Vagina (tissue), 2 donors: ENCODE data around the gene ZNF211. TPM values are rescaled to one million over a fixed set of nuclear protein-coding genes. Genes with fewer than 3 reads are reported as not detected.
A peak's percentile ranks its signal among the peaks of the same experiment; 100 is the strongest.

ENCODE experiments used
- DNase-seq, 2 donors: peaks; one replicate each; pipeline ENCODE4 v3.0.0-alpha.2; 2017; ENCODE audit errors: extremely low spot score in 2 of 2
- H3K27ac ChIP-seq: fragments of 200-600 bp; sonication (generic); one replicate; pipeline ENCODE4 v1.5.1; 2019
- H3K27me3 ChIP-seq: fragments of 200-600 bp; sonication (generic); one replicate; pipeline ENCODE4 v1.5.1; 2019
- H3K36me3 ChIP-seq, 2 donors: fragments of 200-600 bp; sonication (generic); one replicate each; pipeline ENCODE4 v1.5.1; 2017 to 2019
- H3K4me1 ChIP-seq: fragments of 200-600 bp; sonication (generic); one replicate; pipeline ENCODE4 v1.5.1; 2019
- H3K4me3 ChIP-seq, 2 donors: fragments of 200-600 bp; sonication (generic); 1 replicate in 1 of 2; 2 replicates in 1 of 2; pipeline ENCODE4 v1.5.1; 2016 to 2019
- H3K9me3 ChIP-seq: fragments of 200-600 bp; sonication (generic); one replicate; pipeline ENCODE4 v1.5.1; 2019
- POLR2A ChIP-seq, 2 donors: fragments of 450-650 bp; IDR thresholded peaks; one replicate each; pipeline ENCODE4 v1.6.1; 2017; ENCODE audit warnings: antibody characterized with exemption in 2 of 2, mild to moderate bottlenecking in 2 of 2, moderate library complexity in 2 of 2
- POLR2AphosphoS5 ChIP-seq, 2 donors: sonication (generic); formaldehyde crosslinking; IDR thresholded peaks; one replicate each; pipeline ENCODE4 v1.9.0; 2017; ENCODE audit warnings: antibody characterized with exemption in 2 of 2, mild to moderate bottlenecking in 2 of 2, low read depth in 1 of 2; ENCODE audit not compliant: insufficient read depth in 1 of 2
- intact Hi-C: fragments of 100-400 bp; cut with DNase I; formaldehyde crosslinking; loops from one replicate; pipeline ENCODE4 v1.15.1; 2023
- total RNA-seq: library from RNA; depleted of rRNA; stranded (reverse); fragments of >200 nt; gene quantifications from one replicate; pipeline ENCODE4 v1.2.3, GENCODE V29; 2016
- TF ChIP-seq, protein P1 (sequence below), 3 experiments: fragments of 450-650 bp in 2 of 3; fragments of 200-600 bp in 1 of 3; sonication (generic) in 1 of 3; IDR thresholded peaks; one replicate each; pipeline ENCODE4 v1.5.1; 2017 to 2019; ENCODE audit warnings: antibody characterized with exemption in 3 of 3, mild to moderate bottlenecking in 2 of 3, moderate library complexity in 2 of 3

The ZNF211 gene
- total RNA-seq, 1 donor from 2014 or later = 7.1 TPM

DNA sequence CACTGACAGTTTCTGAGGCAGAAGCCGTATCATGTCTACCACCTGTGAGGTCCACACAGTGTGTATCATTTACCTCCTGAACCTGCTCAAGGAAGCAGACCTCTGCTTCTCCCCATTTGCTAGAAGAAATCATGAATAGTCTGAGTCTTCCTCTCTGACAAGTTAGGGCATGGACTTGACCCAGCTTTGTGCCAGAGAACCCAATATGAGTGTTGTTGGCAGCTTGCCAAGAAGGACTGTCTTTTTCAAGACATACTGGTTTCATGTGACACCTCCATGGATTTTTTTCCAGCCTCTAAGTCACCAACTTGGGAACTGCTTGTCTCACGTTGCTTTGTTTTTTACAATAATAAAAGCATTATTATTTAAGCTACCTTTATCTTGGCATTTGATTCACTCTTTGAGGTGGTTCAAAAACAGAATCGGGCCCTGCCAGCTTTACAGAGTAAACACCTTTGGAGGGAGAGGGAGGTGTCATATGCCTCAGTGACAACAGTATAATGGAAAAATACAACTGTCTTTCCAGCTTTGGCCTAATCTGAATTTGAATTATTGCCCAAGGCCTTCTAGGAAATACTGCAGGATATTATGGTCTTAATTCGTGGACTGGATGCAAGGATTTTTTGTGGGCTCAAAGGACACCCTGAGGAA lies 9.6 kb downstream of the ZNF211 start:
- no peak overlapping the region for H3K27ac ChIP-seq
- H3K36me3 ChIP-seq = peaks cover 13 to 57% of the 10 kb centered on the region in 2 donors
- H3K4me3 ChIP-seq = no peak overlapping the region
- H3K9me3 ChIP-seq = peaks cover 59% of the 10 kb centered on the region
- intact Hi-C loops = no loop called here
- peak in 1 of 2 donors; percentile 11 for DNase-seq
- no peaks in the 10 kb centered on the region for H3K27me3 ChIP-seq
- TF ChIP-seq, protein P1, sequence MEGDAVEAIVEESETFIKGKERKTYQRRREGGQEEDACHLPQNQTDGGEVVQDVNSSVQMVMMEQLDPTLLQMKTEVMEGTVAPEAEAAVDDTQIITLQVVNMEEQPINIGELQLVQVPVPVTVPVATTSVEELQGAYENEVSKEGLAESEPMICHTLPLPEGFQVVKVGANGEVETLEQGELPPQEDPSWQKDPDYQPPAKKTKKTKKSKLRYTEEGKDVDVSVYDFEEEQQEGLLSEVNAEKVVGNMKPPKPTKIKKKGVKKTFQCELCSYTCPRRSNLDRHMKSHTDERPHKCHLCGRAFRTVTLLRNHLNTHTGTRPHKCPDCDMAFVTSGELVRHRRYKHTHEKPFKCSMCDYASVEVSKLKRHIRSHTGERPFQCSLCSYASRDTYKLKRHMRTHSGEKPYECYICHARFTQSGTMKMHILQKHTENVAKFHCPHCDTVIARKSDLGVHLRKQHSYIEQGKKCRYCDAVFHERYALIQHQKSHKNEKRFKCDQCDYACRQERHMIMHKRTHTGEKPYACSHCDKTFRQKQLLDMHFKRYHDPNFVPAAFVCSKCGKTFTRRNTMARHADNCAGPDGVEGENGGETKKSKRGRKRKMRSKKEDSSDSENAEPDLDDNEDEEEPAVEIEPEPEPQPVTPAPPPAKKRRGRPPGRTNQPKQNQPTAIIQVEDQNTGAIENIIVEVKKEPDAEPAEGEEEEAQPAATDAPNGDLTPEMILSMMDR (IDR thresholded peaks at IDR 0.05) = no peak
- TF ChIP-seq POLR2AphosphoS5 (IDR thresholded peaks at IDR 0.05; ENCODE audit: insufficient read depth in 1 of 2, low read depth in 1 of 2) (no peak), POLR2A (IDR thresholded peaks at IDR 0.05) (no peak)
- no peaks in the 10 kb centered on the region for H3K4me1 ChIP-seq

DNA sequence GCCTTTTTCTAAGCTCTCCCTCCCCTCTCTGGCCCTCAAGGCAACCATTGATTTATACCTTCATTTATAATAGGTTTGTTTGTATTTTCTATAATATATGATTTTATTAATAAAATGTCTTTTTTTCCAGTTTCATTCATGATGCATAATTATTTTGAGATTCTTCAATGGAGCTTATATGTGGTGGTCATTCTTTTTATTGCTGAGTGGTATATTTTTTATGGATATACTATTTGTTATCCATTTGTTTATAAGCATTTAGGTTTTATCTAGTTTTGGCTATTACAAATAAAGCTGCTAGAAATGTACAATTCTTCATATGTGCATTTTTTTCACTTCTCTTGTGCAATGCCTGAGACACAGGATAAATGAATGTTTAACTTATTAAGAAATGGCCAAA lies 10.8 kb downstream of the ZNF211 start:
- TF ChIP-seq POLR2AphosphoS5 (IDR thresholded peaks at IDR 0.05; ENCODE audit: insufficient read depth in 1 of 2, low read depth in 1 of 2) (no peak), POLR2A (IDR thresholded peaks at IDR 0.05) (no peak)
- TF ChIP-seq, protein P1 (IDR thresholded peaks at IDR 0.05) = no peak
- DNase-seq = no peak
- Histone ChIP-seq H3K9me3 (peaks cover 52% of the 10 kb centered on the region), H3K27me3 (no peaks in the 10 kb centered on the region), H3K4me3 (no peak overlapping the region), H3K27ac (no peak overlapping the region), H3K4me1 (no peaks in the 10 kb centered on the region), H3K36me3 (peaks cover 13 to 45% of the 10 kb centered on the region in 2 donors)
- intact Hi-C loops = no loop called here

DNA sequence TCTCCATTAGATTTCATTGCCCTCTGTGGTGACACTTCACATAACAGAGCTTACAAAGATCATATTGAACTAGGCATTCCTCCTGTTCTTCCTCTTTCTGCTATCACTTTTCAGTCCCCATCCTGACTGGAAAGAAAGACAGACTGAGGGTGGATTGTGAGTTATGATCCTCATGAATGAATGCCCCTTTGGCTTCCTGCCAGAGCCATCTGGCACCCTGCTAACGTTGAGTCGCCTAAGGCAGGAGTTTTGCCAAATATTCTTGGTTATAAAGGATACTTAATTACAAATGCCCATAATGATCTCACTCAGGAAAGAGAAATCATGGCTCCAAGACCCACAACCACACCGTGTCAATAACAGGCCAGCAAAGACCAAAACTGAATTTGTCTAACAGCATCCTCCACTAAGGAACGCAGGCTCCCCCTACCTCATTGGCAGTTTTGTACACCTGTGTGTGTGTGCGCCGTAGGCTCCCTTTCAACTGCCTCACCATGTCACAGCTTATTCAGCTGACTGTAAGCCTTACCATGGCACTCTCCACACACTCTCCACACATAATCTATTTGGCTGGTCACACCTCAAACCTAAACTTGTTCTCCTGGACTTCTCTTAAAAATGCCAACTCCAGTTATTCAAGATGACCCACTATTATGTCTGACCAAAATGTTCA lies 15.5 kb downstream of the ZNF211 start:
- no peaks in the 10 kb centered on the region for H3K4me1 ChIP-seq

DNA sequence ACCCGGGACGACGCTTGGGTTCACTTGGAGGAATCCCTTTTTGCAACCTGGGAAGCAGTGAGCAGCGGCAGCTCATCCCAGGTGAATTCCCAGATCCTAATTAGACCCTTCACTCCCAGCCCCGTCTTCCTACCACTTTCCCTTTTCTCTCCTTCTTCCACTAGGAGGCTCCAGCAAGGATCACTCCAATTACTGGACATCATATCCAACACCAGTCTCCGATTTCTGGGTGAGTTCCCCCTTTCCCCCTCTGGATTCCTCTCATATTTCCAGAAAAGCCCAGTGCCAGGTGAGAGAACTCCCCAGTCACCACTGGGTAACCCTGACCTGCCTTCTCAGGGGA lies 18.7 kb downstream of the ZNF211 start:
- Histone ChIP-seq H3K4me3 (no peak overlapping the region), H3K36me3 (no peaks in the 10 kb centered on the region), H3K9me3 (no peaks in the 10 kb centered on the region), H3K27me3 (no peaks in the 10 kb centered on the region), H3K27ac (no peak overlapping the region), H3K4me1 (no peaks in the 10 kb centered on the region)
- TF ChIP-seq POLR2AphosphoS5 (IDR thresholded peaks at IDR 0.05; ENCODE audit: insufficient read depth in 1 of 2, low read depth in 1 of 2) (no peak), POLR2A (IDR thresholded peaks at IDR 0.05) (no peak)
- TF ChIP-seq, protein P1 (IDR thresholded peaks at IDR 0.05) = no peak
- no peak for DNase-seq
- intact Hi-C loops = no loop called here

More for the DNA sequence above, 15.5 kb downstream of the ZNF211 start:
- TF ChIP-seq, protein P1 (IDR thresholded peaks at IDR 0.05) = no peak
- TF ChIP-seq POLR2AphosphoS5 (IDR thresholded peaks at IDR 0.05; ENCODE audit: insufficient read depth in 1 of 2, low read depth in 1 of 2) (no peak), POLR2A (IDR thresholded peaks at IDR 0.05) (no peak)
- intact Hi-C loops = no loop called here
- peaks cover 11% of the 10 kb centered on the region for H3K9me3 ChIP-seq
- no peak for DNase-seq
- no peaks in the 10 kb centered on the region for H3K27me3 ChIP-seq
- H3K4me3 ChIP-seq = no peak overlapping the region
- no peaks in the 10 kb centered on the region for H3K36me3 ChIP-seq
- no peak overlapping the region for H3K27ac ChIP-seq

DNA sequence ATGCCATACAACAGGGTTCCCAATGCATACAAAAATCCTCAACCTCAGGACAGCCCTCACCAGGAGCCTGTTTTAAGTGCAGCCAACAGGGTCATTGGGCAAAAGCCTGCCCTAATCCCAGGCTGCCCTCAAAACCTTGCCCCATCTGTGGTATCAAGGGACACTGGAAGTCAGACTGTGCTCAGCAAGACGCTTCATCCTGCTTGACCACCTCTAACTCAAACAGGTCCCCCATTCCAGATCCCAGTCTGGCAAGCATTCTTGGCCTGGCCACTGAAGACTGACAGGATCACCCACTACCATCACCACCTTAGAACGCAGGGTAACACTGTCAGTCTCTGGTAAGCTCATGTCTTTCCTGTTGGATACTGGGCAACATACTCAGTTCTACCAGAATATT lies 20.7 kb downstream of the ZNF211 start:
- no peaks in the 10 kb centered on the region for H3K4me1 ChIP-seq
- H3K27me3 ChIP-seq = no peaks in the 10 kb centered on the region
- H3K27ac ChIP-seq = no peak overlapping the region
- H3K9me3 ChIP-seq = no peaks in the 10 kb centered on the region
- H3K4me3 ChIP-seq = no peak overlapping the region
- no peaks in the 10 kb centered on the region for H3K36me3 ChIP-seq
- intact Hi-C loops = no loop called here
- TF ChIP-seq POLR2AphosphoS5 (IDR thresholded peaks at IDR 0.05; ENCODE audit: insufficient read depth in 1 of 2, low read depth in 1 of 2) = no peak
- TF ChIP-seq POLR2A (IDR thresholded peaks at IDR 0.05) = no peak
- TF ChIP-seq, protein P1 (IDR thresholded peaks at IDR 0.05) = no peak
- DNase-seq = no peak
